Motor neuron (in vitro differentiated cells): Measurements from ENCODE around the gene CAMK2D. TPM values are rescaled to one million over a fixed set of nuclear protein-coding genes. Genes with fewer than 3 reads are reported as not detected.

Experiments
- ATAC-seq, 8 experiments: fragments of 200-7000 bp; cut with Tn5 transposase; replicated peaks in 6 of 8; 2 replicates each; pipeline ENCODE4 v1.8.0; 2021; ENCODE audit warnings: mild to moderate bottlenecking in 8 of 8, moderate library complexity in 8 of 8
- H3K27ac ChIP-seq, 2 donors: fragments of 250-450 bp; sonication (Bioruptor Pico); 2 replicates each; pipeline ENCODE4 v1.9.0; 2021; ENCODE audit warnings: antibody characterized with exemption in 2 of 2, mild to moderate bottlenecking in 2 of 2, moderate library complexity in 1 of 2
- H3K4me1 ChIP-seq, 2 donors: fragments of 250-450 bp; sonication (Bioruptor Pico); replicated peaks in 1 of 2; 2 replicates each; pipeline ENCODE4 v1.6.1; 2021; ENCODE audit warnings: antibody characterized with exemption in 2 of 2, mild to moderate bottlenecking in 2 of 2, moderate library complexity in 1 of 2
- H3K4me3 ChIP-seq, 5 donors: fragments of 250-450 bp; sonication (Bioruptor Pico); 2 replicates each; pipeline ENCODE4 v1.9.0; 2021; ENCODE audit warnings: antibody characterized with exemption in 5 of 5, mild to moderate bottlenecking in 5 of 5, moderate library complexity in 4 of 5
- WGBS, 10 experiments: fragments of 450-650 bp; shearing (Covaris generic); methylation state at CpG; one replicate each; pipeline ENCODE4 v1.0.0; 2022; 5-methylcytosine and 5-hydroxymethylcytosine counted together
- in situ Hi-C, 9 experiments: fragments of 400-800 bp; cut with MboI; loops; one replicate each; pipeline ENCODE4 v1.15.0; 2021; ENCODE audit warnings: low sequenced_read_pairs in 9 of 9, low pct_unique_long_range_greater_than_20kb in 2 of 9; ENCODE audit not compliant: unreplicated experiment in 9 of 9
- total RNA-seq, 8 experiments: library from RNA; unstranded; fragments of 300-600 nt; gene quantifications; 2 replicates each; pipeline versions ENCODE4 v1.2.3 to v1.2.4, GENCODE V29; 2022

The CAMK2D gene
- total RNA-seq, 8 experiments from 2014 or later, result 14.5 to 77.2 (median 33.5) TPM

- no peak overlapping the region for H3K4me3 ChIP-seq
- ATAC-seq, result no peak
- no peak overlapping the region for H3K27ac ChIP-seq
- no peaks in the 10 kb centered on the region for H3K4me1 ChIP-seq
- in situ Hi-C loops, result no loop called here
- 75 to 100% (median 95%) methylated on average over 1 to 3 of the region's 3 CpGs; no CpG with 5 or more reads in 1 of the 10 experiments for WGBS, 10 experiments
Measured at GRCh38 chr4:113447061-113447460, 314.5 kb downstream of the CAMK2D start.

- no peak overlapping the region for H3K27ac ChIP-seq
- H3K4me3 ChIP-seq, result no peak overlapping the region
- peak in 6 of 8 experiments; percentile 25 to 88 (median 48) for ATAC-seq
- no peaks in the 10 kb centered on the region for H3K4me1 ChIP-seq
- WGBS, 10 experiments, result 55 to 95% (median 85%) methylated on average over 2 to 4 of the region's 4 CpGs; no CpG with 5 or more reads in 2 of the 10 experiments
- in situ Hi-C loops, result no loop called here
Measured at GRCh38 chr4:113446019-113446418, 315.5 kb downstream of the CAMK2D start.

- ATAC-seq, result peak in 2 of 8 experiments; percentile 63 to 69
- no peak overlapping the region for H3K27ac ChIP-seq
- no peaks in the 10 kb centered on the region for H3K4me1 ChIP-seq
- 20 to 97% (median 80%) methylated on average over 1 to 5 of the region's 5 CpGs; no CpG with 5 or more reads in 1 of the 10 experiments for WGBS, 10 experiments
- H3K4me3 ChIP-seq, result no peak overlapping the region
- in situ Hi-C loops, result no loop called here
Measured at GRCh38 chr4:113445286-113445685, 316.3 kb downstream of the CAMK2D start.

- ATAC-seq, result no peak
- H3K4me3 ChIP-seq, result no peak overlapping the region
- no peaks in the 10 kb centered on the region for H3K4me1 ChIP-seq
- in situ Hi-C loops, result no loop called here
- H3K27ac ChIP-seq, result no peak overlapping the region
- WGBS, 10 experiments, result 56 to 90% (median 79%) methylated on average over 1 of the region's 1 CpG; no CpG with 5 or more reads in 4 of the 10 experiments
Measured at GRCh38 chr4:113444386-113444785, 317.2 kb downstream of the CAMK2D start.

GRCh38 chr4:113442826-113443225, 318.7 kb downstream of the CAMK2D start:
- ATAC-seq, result no peak
- Histone ChIP-seq H3K27ac (no peak overlapping the region), H3K4me3 (no peak overlapping the region), H3K4me1 (no peaks in the 10 kb centered on the region)
- in situ Hi-C loops, result no loop called here
- WGBS, 10 experiments, result 60 to 100% (median 77%) methylated on average over 3 to 6 of the region's 6 CpGs; no CpG with 5 or more reads in 1 of the 10 experiments

GRCh38 chr4:113440371-113440770, 321.2 kb downstream of the CAMK2D start:
- 40 to 100% (median 99%) methylated on average over 1 to 4 of the region's 4 CpGs for whole genome bisulfite sequencing, 10 experiments
- in situ Hi-C loops, result no loop called here

GRCh38 chr4:113438596-113438995, 322.9 kb downstream of the CAMK2D start:
- 80 to 100% (median 97%) methylated on average over 1 to 4 of the region's 5 CpGs; no CpG with 5 or more reads in 3 of the 10 experiments for WGBS, 10 experiments
- no peak for ATAC-seq
- in situ Hi-C loops, result no loop called here
- peaks cover 11 to 18% of the 10 kb centered on the region in 2 donors for H3K4me1 ChIP-seq
- no peak overlapping the region for H3K4me3 ChIP-seq
- no peak overlapping the region for H3K27ac ChIP-seq

More at GRCh38 chr4:113440371-113440770, 321.2 kb downstream of the CAMK2D start:
- no peak overlapping the region for H3K27ac ChIP-seq
- H3K4me3 ChIP-seq, result no peak overlapping the region
- peaks cover 9 to 18% of the 10 kb centered on the region in 2 donors for H3K4me1 ChIP-seq
- ATAC-seq, result no peak

- Histone ChIP-seq H3K27ac (no peak overlapping the region), H3K4me3 (no peak overlapping the region), H3K4me1 (peaks cover 11 to 18% of the 10 kb centered on the region in 2 donors)
- in situ Hi-C loops, result no loop called here
- ATAC-seq, result no peak
- WGBS, 10 experiments, result 67 to 90% (median 82%) methylated on average over 1 to 3 of the region's 3 CpGs
Measured at GRCh38 chr4:113437129-113437528, 324.4 kb downstream of the CAMK2D start.

- in situ Hi-C loops, result no loop called here
Measured at GRCh38 chr4:113436360-113436759, 325.2 kb downstream of the CAMK2D start.

GRCh38 chr4:113435893-113436292, 325.6 kb downstream of the CAMK2D start:
- 0 to 53% (median 39%) methylated on average over 3 to 7 of the region's 7 CpGs for WGBS, 10 experiments
- H3K4me1 ChIP-seq, result peaks cover 11 to 18% of the 10 kb centered on the region in 2 donors
- no peak overlapping the region for H3K4me3 ChIP-seq
- peak; percentile 50 to 98 (median 93) for ATAC-seq
- H3K27ac ChIP-seq, result no peak overlapping the region
- in situ Hi-C loops, result no loop called here

More at GRCh38 chr4:113436360-113436759, 325.2 kb downstream of the CAMK2D start:
- Histone ChIP-seq H3K4me1 (peaks cover 11 to 18% of the 10 kb centered on the region in 2 donors), H3K4me3 (no peak overlapping the region), H3K27ac (no peak overlapping the region)
- peak in 4 of 8 experiments; percentile 20 to 73 (median 46) for ATAC-seq
- WGBS, 10 experiments, result 0 to 77% (median 45%) methylated on average over 1 to 3 of the region's 3 CpGs; no CpG with 5 or more reads in 1 of the 10 experiments

GRCh38 chr4:113434247-113434587, 327.3 kb downstream of the CAMK2D start:
- Histone ChIP-seq H3K27ac (no peak overlapping the region), H3K4me1 (peaks cover 11 to 18% of the 10 kb centered on the region in 2 donors), H3K4me3 (no peak overlapping the region)
- WGBS, 10 experiments, result 0 to 86% (median 56%) methylated on average over 1 to 3 of the region's 3 CpGs; no CpG with 5 or more reads in 2 of the 10 experiments
- peak in 3 of 8 experiments; percentile 16 to 59 (median 54) for ATAC-seq
- in situ Hi-C loops, result no loop called here

- in situ Hi-C loops, result no loop called here
- Histone ChIP-seq H3K4me3 (no peak overlapping the region), H3K27ac (no peak overlapping the region), H3K4me1 (peaks cover 11 to 18% of the 10 kb centered on the region in 2 donors)
- 49 to 97% (median 80%) methylated on average over 2 to 4 of the region's 4 CpGs; no CpG with 5 or more reads in 1 of the 10 experiments for WGBS, 10 experiments
- ATAC-seq, result no peak
Measured at GRCh38 chr4:113433536-113434246, 327.8 kb downstream of the CAMK2D start.

GRCh38 chr4:113433116-113433515, 328.4 kb downstream of the CAMK2D start:
- in situ Hi-C loops, result no loop called here
- ATAC-seq, result no peak
- 20 to 100% (median 100%) methylated on average over 1 of the region's 1 CpG; no CpG with 5 or more reads in 3 of the 10 experiments for WGBS, 10 experiments
- H3K4me1 ChIP-seq, result peaks cover 11 to 18% of the 10 kb centered on the region in 2 donors
- no peak overlapping the region for H3K27ac ChIP-seq
- no peak overlapping the region for H3K4me3 ChIP-seq
